Endothelial cell of umbilical vein (primary cell): ENCODE data around the gene SYNDIG1. TPM values are rescaled to one million over a fixed set of nuclear protein-coding genes. Genes with fewer than 3 reads are reported as not detected.

Experiments
- BruUV-seq: library from RNA; stranded (reverse); fragments of 400-500 nt; replicated peaks from 2 replicates; lab custom pipeline; 2021; lab: Mats Ljungman, UMichigan
- CTCF ChIA-PET: fragments of 300-600, 350-600 bp; sonication (Branson Sonifier 250); formaldehyde crosslinking; loops from one replicate; lab custom pipeline; 2021; ENCODE audit warnings: antibody characterized with exemption, inconsistent platforms; lab: Charles Lee
- POLR2A ChIA-PET: fragments of 300-600, 350-600 bp; sonication (Branson Sonifier 250); formaldehyde crosslinking; loops from one replicate; lab custom pipeline; 2021; ENCODE audit warnings: antibody characterized with exemption, inconsistent platforms; lab: Charles Lee
- DNase-seq: peaks from one replicate; pipeline ENCODE4 v3.0.0-alpha.2; 2011; ENCODE audit warnings: low read depth, low spot score
- FAIRE-seq: peaks from 2 replicates; lab custom pipeline; 2011; peaks lifted over from hg19 to GRCh38; lab: Jason Lieb, UNC
- H2AFZ ChIP-seq: 2 replicates; pipeline ENCODE4 v1.6.0; 2012; ENCODE audit warnings: low read depth, low read length, control low read depth, inconsistent platforms
- H3K27ac ChIP-seq: 2 replicates; pipeline ENCODE4 v1.5.1; 2011; ENCODE audit warnings: low read depth, mild to moderate bottlenecking, control low read depth, low read length, moderate library complexity; ENCODE audit not compliant: insufficient read depth
- H3K27me3 ChIP-seq, 2 experiments: 2 replicates each; pipeline versions ENCODE4 v1.6.0 to v1.6.1; 2011; ENCODE audit warnings: low read length in 2 of 2, mixed read lengths in 1 of 2; ENCODE audit not compliant: control insufficient read depth in 2 of 2, insufficient read depth in 2 of 2
- H3K36me3 ChIP-seq, 2 experiments: 2 replicates in 1 of 2; 3 replicates in 1 of 2; pipeline ENCODE4 v1.5.1; 2011; ENCODE audit warnings: low read length in 2 of 2, mild to moderate bottlenecking in 1 of 2, moderate library complexity in 1 of 2; ENCODE audit not compliant: control insufficient read depth in 2 of 2, insufficient read depth in 2 of 2; ENCODE audit errors: extremely low read depth in 1 of 2
- H3K4me1 ChIP-seq: 3 replicates; pipeline ENCODE4 v1.5.1; 2011; ENCODE audit warnings: mild to moderate bottlenecking, low read length; ENCODE audit not compliant: control insufficient read depth, insufficient read depth; ENCODE audit errors: extremely low read depth
- H3K4me2 ChIP-seq: 2 replicates; pipeline ENCODE4 v1.6.1; 2011; ENCODE audit warnings: low read length, control low read depth, mixed read lengths; ENCODE audit not compliant: insufficient read depth
- H3K4me3 ChIP-seq, 3 experiments: fragments of 200-600 bp in 1 of 3; sonication (generic), shearing (Covaris generic) in 1 of 3; replicated peaks in 1 of 3; 2 replicates each; pipeline ENCODE4 v1.5.1; 2011 to 2016; ENCODE audit warnings: control low read depth in 3 of 3, low read length in 3 of 3, mild to moderate bottlenecking in 2 of 3, inconsistent platforms in 1 of 3, low read depth in 1 of 3, moderate library complexity in 1 of 3; ENCODE audit not compliant: insufficient read depth in 1 of 3
- H3K79me2 ChIP-seq: 2 replicates; pipeline ENCODE4 v1.6.0; 2012; ENCODE audit warnings: low read length, inconsistent platforms; ENCODE audit not compliant: control insufficient read depth, insufficient read depth
- H3K9ac ChIP-seq: replicated peaks from 2 replicates; pipeline ENCODE3; 2011; ENCODE audit warnings: low read length, control low read depth; ENCODE audit not compliant: insufficient read depth; ENCODE audit errors: extremely low read depth
- H3K9me1 ChIP-seq: replicated peaks from 3 replicates; pipeline ENCODE4 v1.6.0; 2011; ENCODE audit warnings: mild to moderate bottlenecking, low read length; ENCODE audit not compliant: control insufficient read depth, insufficient read depth; ENCODE audit errors: extremely low read depth
- H3K9me3 ChIP-seq: replicated peaks from 2 replicates; pipeline ENCODE4 v1.5.1; 2012; ENCODE audit warnings: low read length, inconsistent platforms; ENCODE audit not compliant: control insufficient read depth, insufficient read depth
- H4K20me1 ChIP-seq: replicated peaks from 2 replicates; pipeline ENCODE3; 2011; ENCODE audit warnings: mild to moderate bottlenecking, low read length; ENCODE audit not compliant: control insufficient read depth, insufficient read depth; ENCODE audit errors: extremely low read depth
- CTCF ChIP-seq, 2 donors: IDR thresholded peaks; 1 replicate in 1 of 2; 2 replicates in 1 of 2; pipeline ENCODE4 v1.5.1; 2011; ENCODE audit warnings: low read length in 2 of 2, mild to moderate bottlenecking in 2 of 2, moderate library complexity in 2 of 2, control low read depth in 1 of 2, inconsistent platforms in 1 of 2, low read depth in 1 of 2; ENCODE audit not compliant: insufficient read depth in 1 of 2; ENCODE audit errors: extremely low read depth in 1 of 2
- EZH2 ChIP-seq: IDR thresholded peaks from 2 replicates; pipeline ENCODE4 v1.6.1; 2012; ENCODE audit warnings: borderline replicate concordance, low read depth, mild to moderate bottlenecking, moderate library complexity, low read length, inconsistent platforms; ENCODE audit not compliant: severe bottlenecking
- FOS ChIP-seq: IDR thresholded peaks from 2 replicates; pipeline ENCODE4 v1.6.1; 2011; ENCODE audit warnings: mild to moderate bottlenecking, low read length, moderate library complexity, borderline replicate concordance; ENCODE audit not compliant: insufficient read depth
- GATA2 ChIP-seq: IDR thresholded peaks from 2 replicates; pipeline ENCODE4 v1.7.0; 2011; ENCODE audit warnings: low read depth, mild to moderate bottlenecking, moderate library complexity, mixed read lengths, low read length; ENCODE audit not compliant: insufficient read length, insufficient read depth
- JUN ChIP-seq: IDR thresholded peaks from 2 replicates; pipeline ENCODE4 v1.6.1; 2011; ENCODE audit warnings: borderline replicate concordance, low read depth; ENCODE audit not compliant: insufficient read length, insufficient read depth
- MAX ChIP-seq: IDR thresholded peaks from 2 replicates; pipeline ENCODE4 v1.6.1; 2011; ENCODE audit not compliant: insufficient read depth, insufficient read length
- MYC ChIP-seq: IDR thresholded peaks from one replicate; pipeline ENCODE4 v1.6.1; 2011; ENCODE audit warnings: mild to moderate bottlenecking, low read depth, low read length
- POLR2A ChIP-seq: IDR thresholded peaks from 2 replicates; pipeline ENCODE4 v1.6.1; 2012; ENCODE audit warnings: low read depth, mild to moderate bottlenecking, control low read depth, low read length
- POLR2AphosphoS5 ChIP-seq: IDR thresholded peaks from 2 replicates; pipeline ENCODE4 v1.6.1; 2012; ENCODE audit warnings: low read depth, mild to moderate bottlenecking, control low read depth, low read length, moderate library complexity; ENCODE audit not compliant: insufficient read depth
- dilution Hi-C: fragments of 300-500 bp; cut with MboI; formaldehyde crosslinking; loops from one replicate; pipeline ENCODE4 v1.15.0; 2019; ENCODE audit warnings: low sequenced_read_pairs; ENCODE audit not compliant: extremely low pct_ligation_motif_present
- intact Hi-C: fragments of 100-400 bp; cut with micrococcal nuclease; formaldehyde crosslinking; loops from one replicate; pipeline ENCODE4 v1.10.0; 2022
- polyA plus RNA-seq, 4 experiments: library from polyadenylated mRNA; depleted of rRNA in 3 of 4; stranded (reverse) in 3 of 4; unstranded in 1 of 4; fragments of >200 nt; gene quantifications; 2 replicates each; pipeline versions ENCODE4 v1.2.1 to v1.2.3, GENCODE V29; 2011 to 2012; ENCODE audit warnings: missing spikeins in 1 of 4
- total RNA-seq: library from RNA; stranded (reverse); gene quantifications from 2 replicates; pipeline ENCODE4 v1.2.3, GENCODE V29; 2021

SYNDIG1 gene
- total and polyA plus RNA-seq, 2 donors (not counting 3 experiments of a cell fraction or from before 2014, with no cell fraction given) = not detected

GRCh38 chr20:24685736-24686135 lies 216.3 kb downstream of the SYNDIG1 start:
- intact Hi-C loops = no loop called here

More at GRCh38 chr20:24685736-24686135, 216.3 kb downstream of the SYNDIG1 start:
- TF ChIP-seq FOS (no peak), CTCF (IDR thresholded peaks at IDR 0.05; ENCODE audit: extremely low read depth in 1 of 2, insufficient read depth in 1 of 2, low read depth in 1 of 2, low read length in 2 of 2) (no peak), GATA2 (no peak), EZH2 (no peak), POLR2A (no peak), JUN (no peak), POLR2AphosphoS5 (no peak), MYC (no peak), MAX (no peak)
- H3K4me3 ChIP-seq = no peak overlapping the region
- H3K27me3 ChIP-seq = no peaks in the 10 kb centered on the region
- no TSS peak for BruUV-seq
- no peaks in the 10 kb centered on the region for H4K20me1 ChIP-seq
- H3K9me1 ChIP-seq = no peaks in the 10 kb centered on the region
- dilution Hi-C loops = no loop called here
- POLR2A ChIA-PET = no interaction called here
- no peak overlapping the region for H3K4me2 ChIP-seq
- no peaks in the 10 kb centered on the region for H3K36me3 ChIP-seq
- DNase-seq (no peak), FAIRE-seq (no peak)
- H3K9ac ChIP-seq = no peak overlapping the region
- H2AFZ ChIP-seq = no peak overlapping the region
- no peak overlapping the region for H3K27ac ChIP-seq
- H3K79me2 ChIP-seq = no peaks in the 10 kb centered on the region
- peaks cover 3% of the 10 kb centered on the region for H3K9me3 ChIP-seq
- H3K4me1 ChIP-seq = no peaks in the 10 kb centered on the region
- CTCF ChIA-PET = no interaction called here
